ENCODE data around the gene HDLBP.

DNA sequence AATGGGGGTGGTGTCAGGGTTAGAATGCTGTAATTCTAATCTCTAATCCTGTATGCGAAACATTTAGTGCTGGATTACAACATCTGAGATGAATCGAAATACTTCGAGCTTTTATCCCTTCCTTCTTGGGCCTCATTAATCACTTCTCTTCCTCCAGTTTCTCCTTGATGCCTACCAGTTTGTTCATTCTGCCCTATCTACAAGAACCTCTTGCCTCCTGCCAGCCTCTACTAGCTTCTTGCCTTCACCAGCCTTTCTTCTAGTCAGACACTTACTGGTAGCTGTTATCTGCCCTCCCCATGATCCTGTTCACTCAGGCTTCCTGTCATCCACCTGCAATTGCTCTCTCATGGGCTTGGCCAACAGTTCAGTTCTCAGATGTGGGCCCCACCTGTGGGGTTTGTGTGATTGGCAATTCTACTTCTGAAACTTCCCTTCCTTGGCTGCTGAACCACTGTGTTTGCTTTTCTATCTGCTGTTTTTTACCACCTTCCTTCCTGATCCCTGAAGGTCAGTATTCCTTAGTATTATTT lies 25.2 kb upstream of the HDLBP start:
- no peak for TF ChIP-seq CTCF (IDR thresholded peaks at IDR 0.05; ENCODE audit: insufficient read depth, low read length, poor library complexity, severe bottlenecking)
- TF ChIP-seq EZH2phosphoT487 (conservative IDR thresholded peaks at IDR 0.05; ENCODE audit: low read length) = no peak

Measured in SU-DHL-6 (cell line).